Measurements from ENCODE around the gene FALEC.
A peak's percentile ranks its signal among the peaks of the same experiment; 100 is the strongest.

The FALEC gene

DNA sequence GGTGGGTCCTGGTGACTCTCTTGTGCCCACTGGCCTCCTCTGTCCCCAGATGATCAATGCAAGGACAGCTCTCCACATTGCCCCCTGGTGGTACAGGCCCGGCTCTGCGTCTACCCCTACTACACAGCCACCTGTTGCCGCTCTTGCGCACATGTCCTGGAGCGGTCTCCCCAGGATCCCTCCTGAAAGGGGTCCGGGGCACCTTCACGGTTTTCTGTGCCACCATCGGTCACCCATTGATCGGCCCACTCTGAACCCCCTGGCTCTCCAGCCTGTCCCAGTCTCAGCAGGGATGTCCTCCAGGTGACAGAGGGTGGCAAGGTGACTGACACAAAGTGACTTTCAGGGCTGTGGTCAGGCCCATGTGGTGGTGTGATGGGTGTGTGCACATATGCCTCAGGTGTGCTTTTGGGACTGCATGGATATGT is 44.5 kb downstream of the FALEC start:
- H3K4me3 ChIP-seq (ENCODE audit: low read length) = peak overlapping the region; percentile 74; the same call in 1 of the 2 replicates
- TF ChIP-seq, protein P1, sequence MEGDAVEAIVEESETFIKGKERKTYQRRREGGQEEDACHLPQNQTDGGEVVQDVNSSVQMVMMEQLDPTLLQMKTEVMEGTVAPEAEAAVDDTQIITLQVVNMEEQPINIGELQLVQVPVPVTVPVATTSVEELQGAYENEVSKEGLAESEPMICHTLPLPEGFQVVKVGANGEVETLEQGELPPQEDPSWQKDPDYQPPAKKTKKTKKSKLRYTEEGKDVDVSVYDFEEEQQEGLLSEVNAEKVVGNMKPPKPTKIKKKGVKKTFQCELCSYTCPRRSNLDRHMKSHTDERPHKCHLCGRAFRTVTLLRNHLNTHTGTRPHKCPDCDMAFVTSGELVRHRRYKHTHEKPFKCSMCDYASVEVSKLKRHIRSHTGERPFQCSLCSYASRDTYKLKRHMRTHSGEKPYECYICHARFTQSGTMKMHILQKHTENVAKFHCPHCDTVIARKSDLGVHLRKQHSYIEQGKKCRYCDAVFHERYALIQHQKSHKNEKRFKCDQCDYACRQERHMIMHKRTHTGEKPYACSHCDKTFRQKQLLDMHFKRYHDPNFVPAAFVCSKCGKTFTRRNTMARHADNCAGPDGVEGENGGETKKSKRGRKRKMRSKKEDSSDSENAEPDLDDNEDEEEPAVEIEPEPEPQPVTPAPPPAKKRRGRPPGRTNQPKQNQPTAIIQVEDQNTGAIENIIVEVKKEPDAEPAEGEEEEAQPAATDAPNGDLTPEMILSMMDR (conservative IDR thresholded peaks at IDR 0.05; ENCODE audit: low read length) = peak; percentile 88

DNA sequence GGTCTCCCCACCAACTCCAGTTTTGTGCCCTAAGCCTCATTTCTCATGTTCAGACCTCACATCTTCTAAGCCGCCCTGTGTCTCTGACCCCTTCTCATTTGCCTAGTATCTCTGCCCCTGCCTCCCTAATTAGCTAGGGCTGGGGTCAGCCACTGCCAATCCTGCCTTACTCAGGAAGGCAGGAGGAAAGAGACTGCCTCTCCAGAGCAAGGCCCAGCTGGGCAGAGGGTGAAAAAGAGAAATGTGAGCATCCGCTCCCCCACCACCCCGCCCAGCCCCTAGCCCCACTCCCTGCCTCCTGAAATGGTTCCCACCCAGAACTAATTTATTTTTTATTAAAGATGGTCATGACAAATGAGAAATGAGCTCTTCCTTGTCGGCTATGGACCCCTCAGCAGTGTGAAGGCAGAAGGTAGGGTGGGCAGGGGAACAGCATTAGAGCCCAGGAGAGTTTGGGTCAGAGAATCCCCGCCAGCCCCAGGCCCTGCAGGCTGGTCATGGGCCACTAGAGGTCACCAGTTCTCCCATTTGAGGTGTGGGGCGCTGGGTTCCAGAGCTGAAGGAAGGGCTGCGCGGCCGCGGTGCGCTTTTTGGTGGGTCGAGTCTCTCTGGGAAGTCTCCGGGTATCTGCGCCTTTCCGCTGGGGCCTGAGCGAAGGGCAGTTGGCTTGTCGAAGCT is 45.2 kb downstream of the FALEC start:
- peak overlapping the region; percentile 74 for H3K4me3 ChIP-seq (ENCODE audit: low read length)
- no peak for DNase-seq (ENCODE audit: low read depth)
- TF ChIP-seq, protein P1 (conservative IDR thresholded peaks at IDR 0.05; ENCODE audit: low read length) = peak; percentile 88

More for the DNA sequence above, 44.5 kb downstream of the FALEC start:
- DNase-seq (ENCODE audit: low read depth) = peak; percentile 54

DNA sequence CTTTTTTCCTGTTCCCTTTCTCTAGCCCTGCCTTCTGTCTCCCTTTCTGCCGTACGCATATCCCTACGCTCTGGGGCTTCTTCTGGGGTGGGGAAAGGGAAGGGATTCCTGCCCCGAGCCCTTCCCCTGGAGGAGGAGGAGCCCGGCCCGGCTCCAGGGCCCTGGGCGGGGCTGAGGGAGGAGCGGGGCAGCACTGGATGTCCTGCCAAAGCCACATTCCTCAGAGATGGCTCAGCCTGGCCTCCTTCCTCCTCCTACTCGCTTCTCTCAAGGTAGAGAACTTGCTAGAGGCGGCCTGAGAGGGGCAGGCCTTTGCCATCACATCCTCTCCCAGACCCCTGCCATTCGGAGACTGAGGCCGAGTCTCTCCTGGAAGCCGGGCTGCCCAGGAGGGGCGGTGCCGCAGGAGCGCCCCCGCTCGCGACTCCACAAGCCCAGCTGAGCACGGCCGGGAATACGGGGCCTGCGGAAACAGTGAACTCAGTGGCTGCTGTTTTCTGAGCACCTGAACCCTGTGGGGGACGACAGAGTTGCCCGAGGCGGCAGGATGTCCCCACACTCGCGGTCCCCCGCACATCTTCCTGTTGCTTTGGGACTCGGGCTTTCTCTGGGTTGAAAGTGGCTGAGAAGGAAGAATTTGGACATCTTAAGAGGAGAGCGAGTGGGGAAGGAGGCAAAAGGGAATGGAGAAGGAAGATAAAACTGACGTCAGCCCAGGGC is 45.9 kb downstream of the FALEC start:
- H3K4me3 ChIP-seq (ENCODE audit: low read length) = peak overlapping the region; percentile 74
- TF ChIP-seq, protein P1 (conservative IDR thresholded peaks at IDR 0.05; ENCODE audit: low read length) = peak; percentile 28
- DNase-seq (ENCODE audit: low read depth) = peak; percentile 99

DNA sequence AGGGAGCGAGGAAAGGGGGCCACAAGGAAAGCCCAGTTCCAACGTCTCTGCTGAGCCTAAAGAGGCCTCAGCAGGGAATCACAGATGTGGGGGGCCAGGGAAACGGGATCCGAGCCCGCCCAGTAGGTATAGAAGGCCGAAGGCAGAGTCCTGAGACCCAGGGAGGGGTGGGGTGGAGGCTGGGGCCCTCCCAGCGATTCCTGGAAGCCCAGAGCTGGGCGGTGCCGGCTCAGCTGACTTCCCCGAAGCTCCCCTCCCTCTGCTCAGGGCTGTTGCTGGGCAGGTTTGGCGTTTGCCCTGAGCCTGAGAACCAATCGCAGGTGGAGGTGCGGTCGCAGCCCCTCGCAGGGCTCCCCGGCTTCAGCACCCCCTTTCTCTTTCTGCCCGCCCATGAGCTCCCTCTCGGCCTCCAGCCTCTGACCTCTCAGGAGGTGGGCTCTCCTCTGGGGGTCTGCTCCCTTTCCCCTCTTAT is 46.5 kb downstream of the FALEC start:
- H3K4me3 ChIP-seq (ENCODE audit: low read length) = peak overlapping the region; percentile 74
- TF ChIP-seq, protein P1 (conservative IDR thresholded peaks at IDR 0.05; ENCODE audit: low read length) = no peak
- peak; percentile 96 for DNase-seq (ENCODE audit: low read depth)

DNA sequence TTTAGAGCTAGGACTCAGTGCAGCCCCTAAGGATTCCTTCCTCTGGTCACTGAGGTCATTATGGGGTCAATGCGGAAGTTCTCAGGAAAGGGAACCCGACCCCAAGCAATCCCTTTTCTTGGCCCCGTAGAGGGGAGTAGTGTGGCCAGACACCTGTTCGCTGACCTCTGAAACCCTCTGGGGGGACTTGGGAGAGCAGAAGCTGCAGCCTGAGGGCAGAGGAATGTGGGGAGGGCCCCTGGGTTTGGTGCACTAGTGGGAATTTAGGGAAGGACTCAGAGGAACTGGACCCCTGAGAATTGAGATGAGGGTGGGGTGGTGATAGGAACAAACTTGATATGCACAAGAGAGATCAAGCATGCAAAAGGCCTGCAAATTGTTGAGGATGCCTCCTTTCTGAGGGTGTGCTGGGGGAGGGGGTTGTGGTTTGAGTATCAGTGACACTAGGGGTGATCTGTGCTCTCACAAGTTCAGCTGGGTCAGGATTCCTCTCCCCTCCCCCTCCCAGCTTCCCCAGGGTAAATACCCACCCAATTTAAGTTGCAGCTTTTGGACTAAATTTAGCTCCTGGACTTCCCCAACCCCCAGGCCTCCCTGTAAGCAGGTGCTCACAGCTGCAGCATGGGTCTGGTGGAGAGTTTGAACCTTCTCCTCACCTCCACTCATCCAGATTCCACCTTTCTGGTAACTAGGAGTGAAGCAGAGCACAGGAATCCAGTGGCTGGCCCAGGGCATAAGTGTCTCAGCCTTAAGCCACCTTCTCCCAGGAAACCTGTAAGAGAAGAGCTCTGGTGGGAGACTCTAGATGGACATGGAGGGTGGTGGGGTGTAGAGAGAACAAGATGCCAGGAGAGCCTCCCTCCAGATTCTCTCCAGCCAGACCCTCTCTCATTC is 47.1 kb downstream of the FALEC start:
- no peak for DNase-seq (ENCODE audit: low read depth)
- peak overlapping the region; percentile 29 for H3K4me3 ChIP-seq (ENCODE audit: low read length)
- TF ChIP-seq, protein P1 (conservative IDR thresholded peaks at IDR 0.05; ENCODE audit: low read length) = no peak

DNA sequence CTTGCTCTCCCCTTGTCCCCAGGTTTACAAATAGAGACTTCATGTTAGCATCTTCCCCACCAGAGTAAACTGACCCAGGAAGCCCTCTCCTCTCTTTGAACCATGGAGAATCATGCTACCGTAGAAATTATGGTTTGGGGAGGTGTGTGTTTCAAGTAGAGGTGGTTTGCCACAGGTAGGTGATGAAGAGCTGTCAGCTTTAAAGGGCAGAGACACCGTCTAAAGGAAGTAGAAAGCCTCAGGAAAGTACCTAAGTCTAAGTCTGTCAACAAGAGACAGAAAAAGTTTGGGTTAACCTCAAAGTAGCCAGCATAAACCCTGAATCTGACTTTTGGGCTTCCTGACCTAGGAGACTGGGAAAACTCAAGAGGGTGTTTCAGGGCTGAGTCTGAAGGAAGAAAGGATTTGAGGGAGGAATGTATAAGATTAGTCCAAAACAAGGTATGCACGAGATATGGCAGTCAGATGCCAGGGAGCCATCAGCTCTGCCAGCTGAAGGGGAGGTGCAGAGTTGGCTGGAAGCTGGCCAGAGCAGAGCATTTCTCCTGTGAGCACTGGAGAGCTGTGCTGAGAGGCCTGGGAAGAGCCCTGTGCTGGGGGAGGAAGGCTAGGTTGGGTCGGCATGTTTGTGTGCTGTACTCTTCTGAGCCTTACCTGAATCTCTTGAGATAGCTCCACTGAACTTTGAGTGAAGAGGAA is 47.9 kb downstream of the FALEC start:
- DNase-seq (ENCODE audit: low read depth) = peak; percentile 62
- no peak overlapping the region for H3K4me3 ChIP-seq (ENCODE audit: low read length)
- TF ChIP-seq, protein P1 (conservative IDR thresholded peaks at IDR 0.05; ENCODE audit: low read length) = no peak
